Measurements from ENCODE around the gene CASP7.

CASP7 gene

DNA sequence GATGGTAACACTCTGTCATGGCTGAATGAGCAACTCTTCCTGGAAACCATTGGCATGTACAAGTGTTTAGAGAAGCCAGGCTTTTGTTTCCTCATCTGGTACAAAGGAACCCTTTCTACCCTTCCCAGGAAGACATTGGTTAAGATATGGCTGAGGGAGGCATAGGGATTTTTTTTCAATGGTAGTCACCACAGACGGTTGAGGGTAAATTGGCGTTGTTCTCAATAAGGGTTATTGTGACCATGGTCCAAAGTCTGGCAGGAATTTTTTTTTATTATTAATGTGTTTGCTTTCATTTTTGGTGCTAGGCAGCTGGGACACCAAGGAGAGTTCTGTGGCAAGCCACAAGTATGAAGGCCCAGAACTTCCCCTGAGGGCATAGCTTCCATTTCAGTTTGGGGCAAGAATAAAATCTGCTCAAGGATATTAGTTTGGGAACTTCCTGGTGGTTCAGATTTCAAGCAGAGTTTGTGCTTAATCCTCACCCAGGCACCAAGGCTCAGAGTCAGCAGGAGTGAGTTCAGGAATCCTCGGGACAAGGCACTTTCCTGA lies 71.5 kb downstream of the CASP7 start, which contains the start of gene PLEKHS1:
Gene PLEKHS1, plus strand, starts transcription at position 502 of the 552 bp plus-strand sequence. CDS start 3,596 bp downstream, outside the sequence.
- no peak for DNase-seq (ENCODE audit: extremely low spot score)
- TF ChIP-seq, protein P1, sequence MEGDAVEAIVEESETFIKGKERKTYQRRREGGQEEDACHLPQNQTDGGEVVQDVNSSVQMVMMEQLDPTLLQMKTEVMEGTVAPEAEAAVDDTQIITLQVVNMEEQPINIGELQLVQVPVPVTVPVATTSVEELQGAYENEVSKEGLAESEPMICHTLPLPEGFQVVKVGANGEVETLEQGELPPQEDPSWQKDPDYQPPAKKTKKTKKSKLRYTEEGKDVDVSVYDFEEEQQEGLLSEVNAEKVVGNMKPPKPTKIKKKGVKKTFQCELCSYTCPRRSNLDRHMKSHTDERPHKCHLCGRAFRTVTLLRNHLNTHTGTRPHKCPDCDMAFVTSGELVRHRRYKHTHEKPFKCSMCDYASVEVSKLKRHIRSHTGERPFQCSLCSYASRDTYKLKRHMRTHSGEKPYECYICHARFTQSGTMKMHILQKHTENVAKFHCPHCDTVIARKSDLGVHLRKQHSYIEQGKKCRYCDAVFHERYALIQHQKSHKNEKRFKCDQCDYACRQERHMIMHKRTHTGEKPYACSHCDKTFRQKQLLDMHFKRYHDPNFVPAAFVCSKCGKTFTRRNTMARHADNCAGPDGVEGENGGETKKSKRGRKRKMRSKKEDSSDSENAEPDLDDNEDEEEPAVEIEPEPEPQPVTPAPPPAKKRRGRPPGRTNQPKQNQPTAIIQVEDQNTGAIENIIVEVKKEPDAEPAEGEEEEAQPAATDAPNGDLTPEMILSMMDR (IDR thresholded peaks at IDR 0.05; ENCODE audit: control extremely low read depth, extremely low read depth, low read depth, missing control alignments) = no peak
- POLR2A ChIA-PET = no interaction called here
- CTCF ChIA-PET = interaction anchor here (0.6 to 1.5 kb wide), 2 partner anchors 9 to 12 kb away, joined by 3 read pairs; no protein-coding TSS in a partner anchor

DNA sequence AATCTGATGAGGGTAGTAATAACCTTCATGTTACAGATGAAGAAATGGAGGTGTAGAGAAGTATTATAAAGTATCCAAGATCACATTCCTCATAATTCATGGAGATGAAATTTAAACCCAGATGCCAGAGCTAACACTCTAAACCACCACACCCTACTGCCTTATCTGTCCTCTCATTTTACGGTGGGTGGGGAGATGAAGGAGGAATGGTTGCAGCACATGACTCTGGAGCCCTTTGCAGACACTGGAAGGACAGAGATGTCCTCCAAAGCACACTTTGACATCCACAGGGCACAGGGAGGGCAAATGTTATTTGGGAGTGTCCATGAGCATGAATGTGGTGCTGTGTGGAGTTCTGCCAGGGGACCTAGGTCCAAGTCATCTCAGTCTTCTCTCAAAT lies 72.8 kb downstream of the CASP7 start:
- ChIA-PET POLR2A (no interaction called here), CTCF (interaction anchor here (1.4 to 1.5 kb wide), 3 partner anchors 39 to 73 kb away, joined by 3 to 4 read pairs (median 3); partner anchors contain the start of gene CASP7)
- DNase-seq (ENCODE audit: extremely low spot score) = no peak
- TF ChIP-seq, protein P1 (IDR thresholded peaks at IDR 0.05; ENCODE audit: control extremely low read depth, extremely low read depth, low read depth, missing control alignments) = no peak

DNA sequence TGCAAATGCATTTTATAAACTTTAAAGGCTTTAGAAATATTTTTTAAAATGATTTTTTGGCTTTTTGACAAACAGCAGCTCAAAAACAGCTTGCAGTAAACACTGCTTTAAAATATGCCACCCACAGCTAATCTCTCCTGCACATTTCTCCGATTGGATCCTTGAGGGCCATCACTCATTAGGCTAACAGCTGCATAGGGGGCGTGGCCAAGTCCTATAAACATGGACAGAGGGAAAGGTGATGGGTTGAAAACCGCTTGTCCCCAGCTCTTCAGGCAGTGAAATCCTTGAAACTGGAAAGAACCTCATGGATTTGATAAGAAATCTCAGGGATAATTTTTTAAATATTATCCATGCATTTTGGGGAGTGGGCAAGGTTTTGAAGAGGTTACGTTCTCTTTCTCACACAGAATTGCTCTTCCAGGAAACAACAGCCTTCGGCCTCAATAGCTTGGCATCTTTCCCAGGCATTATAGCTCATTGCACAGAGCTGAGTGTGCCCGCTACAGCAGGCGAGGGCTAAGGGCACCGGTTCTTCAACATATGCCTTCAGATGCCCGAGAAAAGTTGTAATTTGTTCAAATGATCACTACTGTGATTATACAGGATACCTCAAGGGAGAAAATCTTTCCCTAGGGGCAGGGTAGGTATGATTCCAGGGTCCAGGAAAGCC lies 73.4 kb downstream of the CASP7 start:
- TF ChIP-seq, protein P1 (IDR thresholded peaks at IDR 0.05; ENCODE audit: control extremely low read depth, extremely low read depth, low read depth, missing control alignments) = no peak
- ChIA-PET CTCF (interaction anchor here (1.4 to 1.5 kb wide), 4 partner anchors 13 to 74 kb away, joined by 3 to 4 read pairs (median 4); partner anchors contain the start of gene CASP7), POLR2A (no interaction called here)
- DNase-seq (ENCODE audit: extremely low spot score) = no peak

DNA sequence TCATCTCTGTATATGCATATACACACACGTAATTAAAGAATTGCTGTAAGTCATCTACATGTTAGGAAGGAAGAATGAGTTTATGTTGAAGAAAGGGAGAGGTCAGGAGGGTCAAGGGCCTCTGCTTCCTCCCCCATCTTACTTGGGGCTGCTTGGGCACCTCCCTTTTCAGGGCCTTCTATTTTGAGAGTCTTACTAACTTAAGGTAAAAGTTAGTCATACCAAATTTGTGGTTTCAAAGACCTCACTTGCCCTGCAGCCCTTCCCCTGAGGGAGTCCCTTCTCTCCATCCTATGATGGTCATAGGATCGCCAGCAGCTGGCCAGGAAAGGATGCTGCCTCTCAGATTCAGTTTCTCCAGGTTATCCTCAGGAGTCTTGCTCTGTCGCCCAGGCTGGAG lies 74.4 kb downstream of the CASP7 start:
- POLR2A ChIA-PET = no interaction called here
- CTCF ChIA-PET = interaction anchor here (1.4 to 1.7 kb wide), 4 partner anchors 12 to 45 kb away, joined by 3 to 4 read pairs (median 4); no protein-coding TSS in a partner anchor
- no peak for DNase-seq (ENCODE audit: extremely low spot score)
- TF ChIP-seq, protein P1 (IDR thresholded peaks at IDR 0.05; ENCODE audit: control extremely low read depth, extremely low read depth, low read depth, missing control alignments) = no peak

DNA sequence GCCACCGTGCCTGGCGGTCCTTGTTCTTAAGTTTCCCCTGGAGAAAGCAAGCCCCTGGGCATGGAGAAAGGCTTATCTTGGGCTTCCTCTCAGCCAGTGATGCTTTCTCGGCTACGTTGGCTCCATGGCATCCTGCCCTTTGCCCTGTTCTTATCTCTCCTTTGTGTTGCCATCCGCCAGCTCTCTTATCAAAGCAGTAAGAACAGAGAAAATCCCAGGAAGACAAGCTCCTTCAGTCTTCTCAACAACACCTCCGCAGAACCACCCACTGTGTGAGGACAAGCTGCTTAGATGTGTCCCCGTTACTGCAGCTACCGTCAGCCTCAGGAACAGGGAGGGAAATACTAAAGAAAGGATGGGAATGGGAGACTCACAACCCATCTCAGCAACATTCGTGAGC lies 75.1 kb downstream of the CASP7 start:
- no peak for DNase-seq (ENCODE audit: extremely low spot score)
- TF ChIP-seq, protein P1 (IDR thresholded peaks at IDR 0.05; ENCODE audit: control extremely low read depth, extremely low read depth, low read depth, missing control alignments) = no peak
- ChIA-PET CTCF (interaction anchor here (0.9 to 1.7 kb wide), 4 partner anchors 11 to 42 kb away, joined by 3 to 4 read pairs (median 4); no protein-coding TSS in a partner anchor), POLR2A (no interaction called here)

DNA sequence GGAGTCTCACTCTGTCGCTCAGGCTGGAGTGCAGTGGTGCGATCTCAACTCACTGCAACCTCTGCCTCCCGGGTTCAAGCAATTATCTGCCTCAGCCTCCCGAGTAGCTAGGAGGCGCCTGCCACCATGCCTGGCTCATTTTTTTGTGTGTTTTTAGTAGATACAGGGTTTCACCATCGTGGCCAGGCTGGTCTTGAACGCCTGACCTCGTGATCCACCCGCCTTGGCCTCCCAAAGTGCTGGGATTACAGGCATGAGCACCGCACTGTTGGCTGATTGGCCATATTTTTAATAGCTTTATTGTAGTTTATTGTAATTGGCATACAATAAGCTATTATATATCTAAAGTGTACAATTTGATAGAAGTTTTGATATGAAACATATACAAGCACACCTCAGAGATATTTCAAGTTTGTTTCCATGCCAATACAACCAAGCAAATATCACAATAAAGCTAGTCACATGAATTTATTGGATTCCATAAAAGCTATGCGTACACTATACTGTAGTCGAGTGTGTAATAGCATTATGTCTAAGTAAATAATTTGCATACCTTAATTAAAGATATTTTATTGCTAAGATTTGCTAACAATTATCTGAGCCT lies 77.3 kb downstream of the CASP7 start:
- TF ChIP-seq, protein P1 (IDR thresholded peaks at IDR 0.05; ENCODE audit: control extremely low read depth, extremely low read depth, low read depth, missing control alignments) = no peak
- ChIA-PET CTCF (interaction anchor here (0.8 kb wide), 1 partner anchor 42 kb away, joined by 3 read pairs; no protein-coding TSS in a partner anchor), POLR2A (no interaction called here)
- DNase-seq (ENCODE audit: extremely low spot score) = no peak

Measured in GM10248 (cell line).